Neutrophil (primary cell): ENCODE results near the gene ELN.

Source experiments
- H3K27ac ChIP-seq: fragments of 200-600 bp; sonication (generic); 2 replicates; pipeline ENCODE4 v1.5.1; 2016; ENCODE audit warnings: mild to moderate bottlenecking, moderate library complexity
- H3K27me3 ChIP-seq: fragments of 200-600 bp; sonication (generic); 2 replicates; pipeline ENCODE4 v1.6.0; 2016; ENCODE audit warnings: mild to moderate bottlenecking
- H3K36me3 ChIP-seq: fragments of 200-600 bp; sonication (generic); 2 replicates; pipeline ENCODE4 v1.5.1; 2017
- H3K4me1 ChIP-seq, 2 experiments: fragments of 200-600 bp in 1 of 2; sonication (generic) in 1 of 2; 1 replicate in 1 of 2; 2 replicates in 1 of 2; pipeline versions ENCODE4 v1.5.1 to v1.6.1; 2013 to 2016; ENCODE audit warnings: low read depth in 1 of 2, low read length in 1 of 2, mild to moderate bottlenecking in 1 of 2, moderate library complexity in 1 of 2; ENCODE audit not compliant: control insufficient read depth in 1 of 2, insufficient read depth in 1 of 2
- H3K4me3 ChIP-seq, 2 experiments: fragments of 200-600 bp in 1 of 2; sonication (generic) in 1 of 2; 1 replicate in 1 of 2; 2 replicates in 1 of 2; pipeline ENCODE4 v1.5.1; 2013 to 2016; ENCODE audit warnings: low read depth in 1 of 2, low read length in 1 of 2, mild to moderate bottlenecking in 1 of 2, moderate library complexity in 1 of 2
- H3K9me3 ChIP-seq: fragments of 200-600 bp; sonication (generic); 2 replicates; pipeline ENCODE4 v1.5.1; 2016
- CTCF ChIP-seq: fragments of 200-600 bp; sonication (generic); IDR thresholded peaks from 2 replicates; pipeline ENCODE4 v1.5.1; 2016; ENCODE audit warnings: antibody characterized with exemption

The ELN gene

GRCh38 chr7:74082770-74083116 lies 54.8 kb downstream of the ELN start:
- peak overlapping the region in 1 of 2 experiments; percentile 57 for H3K4me3 ChIP-seq
- no peaks in the 10 kb centered on the region for H3K36me3 ChIP-seq
- no peak overlapping the region for H3K27ac ChIP-seq
- no peak for TF ChIP-seq CTCF
- peaks cover 15% of the 10 kb centered on the region for H3K27me3 ChIP-seq
- H3K9me3 ChIP-seq, result no peaks in the 10 kb centered on the region
- H3K4me1 ChIP-seq, result peaks cover 12 to 16% of the 10 kb centered on the region in 2 experiments

- H3K27ac ChIP-seq, result peak within 1 kb of the TSS; percentile 32
- no peak for TF ChIP-seq CTCF
These were observed 55.3 kb downstream of the ELN start, which contains the start of gene LIMK1 for GRCh38 chr7:74083117-74083876. TSS of gene LIMK1 (plus strand) at chr7:74083804. CDS start at chr7:74083991, 187 bp downstream.

GRCh38 chr7:74083928-74084721 lies 56.2 kb downstream of the ELN start:
- Histone ChIP-seq H3K4me3 (peak overlapping the region; percentile 61 to 80), H3K9me3 (no peaks in the 10 kb centered on the region), H3K36me3 (no peaks in the 10 kb centered on the region), H3K4me1 (peaks cover 12 to 16% of the 10 kb centered on the region in 2 experiments), H3K27me3 (peaks cover 15% of the 10 kb centered on the region), H3K27ac (peak overlapping the region; percentile 32)
- TF ChIP-seq CTCF, result no peak

More at GRCh38 chr7:74083117-74083876, 55.3 kb downstream of the ELN start, which contains the start of gene LIMK1:
- peaks cover 15% of the 10 kb centered on the region for H3K27me3 ChIP-seq
- peaks cover 12 to 16% of the 10 kb centered on the region in 2 experiments for H3K4me1 ChIP-seq
- H3K4me3 ChIP-seq, result peak within 1 kb of the TSS; percentile 61 to 80
- no peaks in the 10 kb centered on the region for H3K36me3 ChIP-seq
- no peaks in the 10 kb centered on the region for H3K9me3 ChIP-seq

- Histone ChIP-seq H3K27me3 (peaks cover 15% of the 10 kb centered on the region), H3K4me1 (peaks cover 12 to 16% of the 10 kb centered on the region in 2 experiments), H3K9me3 (no peaks in the 10 kb centered on the region), H3K36me3 (no peaks in the 10 kb centered on the region), H3K27ac (no peak overlapping the region), H3K4me3 (peak overlapping the region; percentile 61 to 80)
- TF ChIP-seq CTCF, result no peak
These were observed 57.0 kb downstream of the ELN start for GRCh38 chr7:74084722-74085578.

- Histone ChIP-seq H3K27ac (no peak overlapping the region), H3K4me3 (no peak overlapping the region), H3K36me3 (no peaks in the 10 kb centered on the region), H3K4me1 (peaks cover 18 to 21% of the 10 kb centered on the region in 2 experiments), H3K27me3 (peaks cover 15% of the 10 kb centered on the region), H3K9me3 (no peaks in the 10 kb centered on the region)
- TF ChIP-seq CTCF, result no peak
These were observed 59.9 kb downstream of the ELN start for GRCh38 chr7:74087791-74088453.
